BJ (cell line): ENCODE measurements around the gene ADAMTS14. TPM values are rescaled to one million over a fixed set of nuclear protein-coding genes. Genes with fewer than 3 reads are reported as not detected.

Source experiments
- CTCF ChIA-PET: fragments of 350-600 bp; formaldehyde crosslinking; extraction: SDS; loops from one replicate; lab custom pipeline; 2021; ENCODE audit warnings: antibody characterized with exemption, inconsistent platforms; lab: Yijun Ruan, JAX
- POLR2A ChIA-PET: fragments of 300-600 bp; sonication (Branson Sonifier 250); formaldehyde crosslinking; extraction: SDS; loops from one replicate; lab custom pipeline; 2021; ENCODE audit warnings: antibody characterized with exemption; lab: Charles Lee
- DNase-seq: peaks from one replicate; pipeline ENCODE4 v3.0.0-alpha.2; 2011; ENCODE audit warnings: low read depth
- H3K27me3 ChIP-seq: 2 replicates; pipeline ENCODE4 v1.6.0; 2011; ENCODE audit warnings: low read length; ENCODE audit not compliant: control insufficient read depth, insufficient read depth
- H3K36me3 ChIP-seq: 2 replicates; pipeline ENCODE4 v1.5.1; 2011; ENCODE audit warnings: low read length; ENCODE audit not compliant: control insufficient read depth, insufficient read depth
- H3K4me3 ChIP-seq: 2 replicates; pipeline ENCODE4 v1.5.1; 2011; ENCODE audit warnings: low read depth, mild to moderate bottlenecking, control low read depth, low read length
- CTCF ChIP-seq: IDR thresholded peaks from 2 replicates; pipeline ENCODE4 v1.5.1; 2011; ENCODE audit warnings: low read depth, mild to moderate bottlenecking, control low read depth, inconsistent platforms, low read length, moderate library complexity; ENCODE audit not compliant: insufficient read depth
- polyA plus RNA-seq: library from polyadenylated mRNA; depleted of rRNA; stranded (reverse); fragments of >200 nt; gene quantifications from 2 replicates; pipeline ENCODE4 v1.2.3, GENCODE V29; 2011

The ADAMTS14 gene
- polyA plus RNA-seq, 1 experiment, result 3.3 TPM

- DNase-seq, result no peak
- TF ChIP-seq CTCF, result no peak
- H3K36me3 ChIP-seq, result no peaks in the 10 kb centered on the region
- POLR2A ChIA-PET, result no interaction called here
- H3K4me3 ChIP-seq, result no peak overlapping the region
- H3K27me3 ChIP-seq, result no peaks in the 10 kb centered on the region; the same call in 1 of the 2 replicates
- CTCF ChIA-PET, result interaction anchor here (1.1 to 2.1 kb wide), 2 partner anchors 11 to 17 kb away, joined by 3 to 6 read pairs; no protein-coding TSS in a partner anchor
Measured at GRCh38 chr10:70680899-70681730, 8.8 kb downstream of the ADAMTS14 start.

GRCh38 chr10:70681731-70682005, 9.4 kb downstream of the ADAMTS14 start:
- CTCF ChIA-PET, result interaction anchor here (1.1 kb wide), 1 partner anchor 11 kb away, joined by 3 read pairs; no protein-coding TSS in a partner anchor
- no peaks in the 10 kb centered on the region; the same call in 1 of the 2 replicates for H3K27me3 ChIP-seq
- H3K36me3 ChIP-seq, result no peaks in the 10 kb centered on the region
- H3K4me3 ChIP-seq, result no peak overlapping the region
- POLR2A ChIA-PET, result no interaction called here
- DNase-seq, result no peak
- TF ChIP-seq CTCF, result no peak

- CTCF ChIA-PET, result no interaction called here
Measured at GRCh38 chr10:70682920-70683600, 10.8 kb downstream of the ADAMTS14 start.

GRCh38 chr10:70683601-70683934, 11.3 kb downstream of the ADAMTS14 start:
- Histone ChIP-seq H3K4me3 (no peak overlapping the region), H3K36me3 (no peaks in the 10 kb centered on the region), H3K27me3 (no peaks in the 10 kb centered on the region; the same call in 1 of the 2 replicates)
- ChIA-PET POLR2A (no interaction called here), CTCF (interaction anchor here (1.4 kb wide), 1 partner anchor 10 kb away, joined by 3 read pairs; no protein-coding TSS in a partner anchor)
- no peak for TF ChIP-seq CTCF
- no peak for DNase-seq

More at GRCh38 chr10:70682920-70683600, 10.8 kb downstream of the ADAMTS14 start:
- TF ChIP-seq CTCF, result no peak
- no peak overlapping the region for H3K4me3 ChIP-seq
- H3K27me3 ChIP-seq, result no peaks in the 10 kb centered on the region; the same call in 1 of the 2 replicates
- no peaks in the 10 kb centered on the region for H3K36me3 ChIP-seq
- POLR2A ChIA-PET, result no interaction called here
- no peak for DNase-seq

- no peak for DNase-seq
- POLR2A ChIA-PET, result no interaction called here
- no peak overlapping the region for H3K4me3 ChIP-seq
- H3K36me3 ChIP-seq, result no peaks in the 10 kb centered on the region
- CTCF ChIA-PET, result interaction anchor here (1.4 kb wide), 1 partner anchor 10 kb away, joined by 3 read pairs; no protein-coding TSS in a partner anchor
- no peaks in the 10 kb centered on the region; the same call in 1 of the 2 replicates for H3K27me3 ChIP-seq
- TF ChIP-seq CTCF, result no peak
Measured at GRCh38 chr10:70683940-70684339, 11.6 kb downstream of the ADAMTS14 start.
